HG02852 (cell line): ENCODE results near the gene TLCD5.

Experiments used
- ATAC-seq: cut with Tn5 transposase; IDR thresholded peaks from one replicate; pipeline ENCODE4 v1.9.1; 2021; ENCODE audit warnings: mild to moderate bottlenecking, moderate library complexity; ENCODE audit not compliant: unreplicated experiment

TLCD5 gene

GRCh38 chr11:120335908-120336640 is 11.0 kb downstream of the TLCD5 start, which contains the start of gene ARHGEF12:
Gene ARHGEF12 (plus strand): TSS chr11:120336413. CDS start chr11:120337244, 831 bp downstream.
- peak; percentile 59 for ATAC-seq

DNA sequence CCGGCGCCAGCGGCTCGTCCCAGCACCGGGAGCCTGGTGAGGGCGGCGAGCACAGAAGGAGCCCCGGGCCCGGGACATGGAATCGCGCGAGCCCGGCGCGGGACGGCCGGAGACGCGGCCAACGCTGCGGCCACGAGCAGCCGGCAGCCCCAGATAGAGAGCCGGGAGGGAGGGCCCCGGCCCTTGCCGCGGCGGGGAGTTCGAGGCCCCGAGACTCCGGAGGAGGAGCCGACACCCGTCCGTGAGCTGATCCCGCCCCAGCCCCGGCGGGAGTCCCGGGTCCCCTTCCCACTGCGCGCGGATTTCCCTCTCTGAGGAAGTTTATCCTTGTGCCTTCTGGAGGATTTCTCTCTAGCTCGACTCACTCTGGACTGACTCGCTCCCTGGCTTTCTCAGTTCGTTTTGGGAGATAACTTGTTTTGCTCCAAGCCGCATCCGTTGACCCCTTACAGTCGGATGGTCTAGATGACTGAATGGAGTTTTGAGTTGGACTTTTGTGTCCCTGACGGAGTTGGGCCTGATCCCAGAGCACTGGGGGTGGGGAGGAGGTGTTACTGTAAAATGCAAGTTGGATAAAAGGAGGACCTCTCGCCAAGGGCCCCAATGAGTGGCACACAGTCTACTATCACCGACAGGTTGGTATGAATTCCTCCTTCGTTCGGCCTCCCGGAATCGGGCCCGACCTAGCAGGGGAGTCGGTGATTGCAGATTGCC is 11.7 kb downstream of the TLCD5 start:
- peak; percentile 39 for ATAC-seq

GRCh38 chr11:120337355-120338106 is 12.4 kb downstream of the TLCD5 start:
- ATAC-seq = no peak

- ATAC-seq = no peak
Observed at GRCh38 chr11:120338107-120338933, 13.2 kb downstream of the TLCD5 start.

DNA sequence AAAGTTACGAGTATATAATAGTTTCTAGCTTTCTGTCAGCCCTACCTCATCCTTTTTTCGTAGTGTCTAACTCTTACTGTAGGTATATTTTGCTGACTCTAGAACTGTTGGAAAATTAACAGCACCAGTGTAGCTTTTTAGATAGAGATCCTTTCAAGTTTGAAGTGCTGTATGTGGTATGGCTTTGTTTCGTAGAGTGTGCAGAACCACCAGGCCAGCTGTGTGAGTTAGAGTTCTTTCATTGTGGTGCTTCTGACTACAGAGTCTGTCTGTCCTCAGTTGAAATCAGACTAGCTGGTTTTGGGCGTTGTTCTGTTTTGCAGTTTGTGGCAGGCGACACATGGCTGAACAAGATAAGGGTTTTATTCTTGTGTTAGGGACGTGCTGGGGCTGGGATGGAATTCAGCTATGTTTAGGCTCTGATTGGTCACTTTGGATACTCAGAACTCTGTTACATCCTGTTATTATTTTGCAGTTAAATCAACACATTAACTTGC is 14.3 kb downstream of the TLCD5 start:
- no peak for ATAC-seq

DNA sequence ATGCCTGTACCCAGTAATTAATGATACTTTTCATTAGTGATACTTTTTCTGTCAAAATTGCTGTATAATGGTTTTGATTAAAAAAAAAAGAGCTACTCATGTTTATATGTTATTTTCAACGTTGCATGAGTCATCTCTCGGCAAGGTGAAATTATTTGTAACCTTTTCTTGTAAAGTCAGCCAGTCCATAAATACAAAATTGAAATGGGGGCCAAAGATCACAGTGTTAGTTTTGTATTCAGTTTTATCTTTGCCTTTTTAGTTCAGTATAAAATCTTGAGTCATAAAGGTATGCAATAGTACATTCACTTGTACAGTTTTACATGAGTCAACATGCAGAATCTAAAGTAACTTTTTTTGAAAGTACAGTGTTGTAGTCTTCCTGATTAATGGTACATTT is 15.4 kb downstream of the TLCD5 start:
- no peak for ATAC-seq

- ATAC-seq = no peak
Observed at GRCh38 chr11:120342226-120342625, 17.1 kb downstream of the TLCD5 start.

DNA sequence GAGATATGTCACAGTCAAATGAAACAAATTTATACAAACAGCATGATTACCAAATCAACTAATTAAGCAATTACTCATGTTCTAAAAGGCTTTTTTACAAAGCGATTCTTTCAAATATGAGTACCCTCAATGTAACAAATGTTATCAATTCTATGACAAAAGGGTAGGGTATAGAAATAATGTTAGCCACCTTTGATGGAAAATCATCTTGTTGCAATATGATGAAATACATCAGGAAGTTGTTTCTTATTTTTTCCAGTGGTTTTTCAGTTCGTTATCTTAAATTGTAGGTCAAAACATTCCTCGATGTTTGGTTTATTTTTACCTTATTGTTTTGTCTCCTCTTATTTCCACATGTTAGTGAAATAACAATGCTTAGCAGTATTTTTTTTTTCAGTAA is 17.6 kb downstream of the TLCD5 start:
- no peak for ATAC-seq

- ATAC-seq = peak; percentile 68
Observed at GRCh38 chr11:120343429-120343828, 18.3 kb downstream of the TLCD5 start.

- ATAC-seq = peak; percentile 80
Observed at GRCh38 chr11:120344302-120345004, 19.4 kb downstream of the TLCD5 start.

DNA sequence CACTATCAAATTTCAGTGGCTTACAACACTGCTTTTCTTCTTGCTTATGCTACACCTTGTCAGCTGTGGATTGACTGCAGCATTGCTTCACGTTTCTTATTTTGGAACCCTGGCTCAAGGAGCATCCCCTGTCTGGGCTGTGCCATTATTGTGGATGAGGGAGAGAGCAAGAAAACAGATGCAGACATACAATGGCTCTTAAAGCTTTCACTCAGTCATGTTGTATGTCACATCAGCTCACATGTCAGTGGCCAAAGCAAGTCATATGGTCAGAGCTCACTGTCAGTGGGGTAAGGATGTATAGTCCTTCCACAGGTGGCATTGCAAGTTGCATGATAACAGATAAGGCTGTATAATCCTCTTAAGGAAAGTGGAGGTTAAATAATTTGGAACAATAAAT is 21.1 kb downstream of the TLCD5 start:
- no peak for ATAC-seq

GRCh38 chr11:120350637-120351036 is 25.5 kb downstream of the TLCD5 start:
- ATAC-seq = no peak

DNA sequence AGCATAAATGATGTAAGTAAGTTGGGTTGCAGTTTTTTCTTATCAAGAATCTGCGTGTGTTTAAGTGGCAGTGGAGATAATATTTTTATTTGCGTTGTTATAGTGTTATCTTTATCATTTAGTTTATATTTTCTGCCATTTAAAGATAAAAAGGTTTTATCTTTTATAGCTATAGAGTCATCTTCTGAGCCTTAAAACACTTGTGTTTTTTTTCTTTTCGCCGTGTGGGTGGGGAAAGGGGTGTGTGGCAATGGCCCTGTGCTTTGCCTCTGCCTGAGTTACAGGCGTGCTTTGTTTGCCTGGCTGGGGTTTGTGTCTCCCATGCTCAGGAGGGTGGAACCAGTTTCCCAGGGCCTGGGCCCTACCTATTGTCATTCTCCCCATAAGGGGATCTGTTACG is 27.3 kb downstream of the TLCD5 start:
- no peak for ATAC-seq

GRCh38 chr11:120354068-120354467 is 29.0 kb downstream of the TLCD5 start:
- no peak for ATAC-seq

- ATAC-seq = no peak
Observed at GRCh38 chr11:120354779-120355178, 29.7 kb downstream of the TLCD5 start.

DNA sequence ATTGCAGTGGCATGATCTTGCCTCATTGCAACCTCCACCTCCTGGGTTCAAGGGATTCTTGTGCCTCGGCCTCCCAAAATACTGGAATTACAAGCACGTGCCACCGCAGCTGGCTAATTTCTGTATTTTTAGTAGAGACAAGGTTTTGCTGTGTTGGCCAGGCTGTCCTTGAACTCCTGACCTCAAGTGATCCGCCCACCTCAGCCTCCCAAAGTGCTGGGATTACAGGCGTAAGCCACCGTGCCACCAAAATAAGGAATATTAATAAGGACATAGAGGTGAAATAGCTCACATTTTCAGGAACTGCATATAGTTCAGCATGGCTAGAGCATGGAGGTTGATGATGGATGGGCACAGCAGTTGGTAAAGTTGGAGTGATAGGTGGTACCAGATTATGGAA is 32.5 kb downstream of the TLCD5 start:
- ATAC-seq = no peak

GRCh38 chr11:120358729-120359128 is 33.6 kb downstream of the TLCD5 start:
- ATAC-seq = no peak

DNA sequence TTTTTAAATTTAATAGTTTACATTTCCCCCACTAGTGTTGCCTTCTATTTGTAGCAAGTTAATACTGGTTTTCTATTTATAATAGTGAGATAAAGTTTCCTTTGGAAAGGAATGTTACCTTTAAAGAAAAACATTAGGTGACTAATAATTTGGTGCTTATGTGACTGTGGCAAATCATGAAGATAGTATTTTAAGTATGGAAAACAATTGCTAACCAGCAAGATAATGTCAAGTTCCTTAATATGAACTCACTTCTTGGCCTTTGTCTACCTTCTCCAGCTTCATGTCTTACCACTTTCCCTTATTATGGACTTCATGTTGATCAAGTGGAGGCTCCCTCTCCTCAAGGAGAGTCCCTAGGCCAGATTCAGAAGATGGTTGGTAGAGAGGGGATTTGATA is 38.3 kb downstream of the TLCD5 start:
- ATAC-seq = no peak

DNA sequence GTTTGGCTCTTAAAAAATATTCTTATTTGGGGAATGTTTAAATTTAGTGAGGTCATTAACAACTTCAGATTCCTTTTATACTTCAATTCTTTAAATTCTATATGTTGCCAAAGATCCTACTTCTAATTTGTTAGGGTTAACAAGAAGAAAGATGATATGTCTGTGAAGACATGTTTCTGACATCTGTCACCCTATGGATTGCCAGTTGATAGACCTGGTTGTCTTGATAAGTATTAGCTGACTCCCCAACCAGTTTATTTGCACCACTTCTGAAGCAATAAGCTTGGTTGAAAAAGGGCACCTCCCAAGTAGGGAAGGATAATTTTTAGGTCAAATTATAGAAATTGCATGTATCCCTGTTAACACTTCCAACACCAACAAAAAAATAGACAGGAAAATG is 40.4 kb downstream of the TLCD5 start:
- ATAC-seq = no peak

DNA sequence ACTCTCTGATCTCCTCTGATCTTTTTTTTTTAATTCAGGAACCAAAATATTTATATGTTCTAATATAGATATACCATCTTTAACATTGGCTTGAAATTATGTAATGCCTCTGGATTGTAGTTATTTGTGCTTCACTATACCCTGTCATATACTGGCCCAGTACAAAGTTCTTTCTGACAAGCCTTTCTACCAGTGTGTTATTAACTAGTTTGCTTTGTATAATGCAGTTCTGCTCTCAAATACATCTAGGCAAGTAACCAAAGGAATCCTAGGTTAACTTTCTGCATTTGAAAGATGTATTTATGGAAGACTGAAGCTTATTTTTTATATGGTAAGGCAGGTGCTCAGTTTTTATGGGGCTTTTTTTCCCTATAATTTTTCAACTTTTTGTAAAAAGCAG is 47.2 kb downstream of the TLCD5 start:
- no peak for ATAC-seq
